Gastroesophageal sphincter (tissue), 3 donors: ENCODE measurements around the gene DMD.

ENCODE experiments used
- EP300 ChIP-seq: sonication (generic); formaldehyde crosslinking; IDR thresholded peaks from one replicate; pipeline ENCODE4 v1.6.1; 2017; ENCODE audit warnings: antibody characterized with exemption, mild to moderate bottlenecking
- POLR2A ChIP-seq, 2 donors: fragments of 450-650 bp; IDR thresholded peaks; one replicate each; pipeline ENCODE4 v1.6.1; 2017; ENCODE audit warnings: antibody characterized with exemption in 2 of 2, mild to moderate bottlenecking in 2 of 2, moderate library complexity in 1 of 2
- POLR2AphosphoS5 ChIP-seq: sonication (generic); formaldehyde crosslinking; IDR thresholded peaks from one replicate; pipeline ENCODE4 v1.6.1; 2017; ENCODE audit warnings: antibody characterized with exemption
- TF ChIP-seq, protein P1 (sequence below), 4 experiments: fragments of 200-600 bp in 2 of 4; fragments of 450-650 bp in 2 of 4; sonication (generic) in 1 of 4; IDR thresholded peaks; one replicate each; pipeline ENCODE4 v1.5.1; 2017 to 2019; ENCODE audit warnings: antibody characterized with exemption in 4 of 4, mild to moderate bottlenecking in 2 of 4, moderate library complexity in 2 of 4

DNA sequence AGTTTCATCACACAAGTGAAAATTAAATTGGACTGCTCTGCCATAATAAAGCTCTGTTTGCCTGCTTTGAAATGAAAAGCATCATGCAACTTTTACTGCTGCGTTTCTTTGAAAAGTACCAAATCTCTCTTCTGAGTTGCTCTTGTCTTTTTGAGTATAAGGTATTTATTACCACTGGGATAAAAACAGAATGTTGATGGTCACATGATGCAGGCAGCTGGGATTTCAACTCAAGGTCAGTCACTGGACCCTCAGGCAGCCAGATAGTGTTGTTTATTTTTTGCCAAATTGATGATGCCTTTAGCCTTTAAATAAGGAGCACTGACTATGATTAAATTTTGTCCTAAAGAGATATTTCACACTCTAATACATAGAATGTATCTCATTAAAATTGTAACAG, 32.7 kb downstream of the DMD start:
- TF ChIP-seq, protein P1, sequence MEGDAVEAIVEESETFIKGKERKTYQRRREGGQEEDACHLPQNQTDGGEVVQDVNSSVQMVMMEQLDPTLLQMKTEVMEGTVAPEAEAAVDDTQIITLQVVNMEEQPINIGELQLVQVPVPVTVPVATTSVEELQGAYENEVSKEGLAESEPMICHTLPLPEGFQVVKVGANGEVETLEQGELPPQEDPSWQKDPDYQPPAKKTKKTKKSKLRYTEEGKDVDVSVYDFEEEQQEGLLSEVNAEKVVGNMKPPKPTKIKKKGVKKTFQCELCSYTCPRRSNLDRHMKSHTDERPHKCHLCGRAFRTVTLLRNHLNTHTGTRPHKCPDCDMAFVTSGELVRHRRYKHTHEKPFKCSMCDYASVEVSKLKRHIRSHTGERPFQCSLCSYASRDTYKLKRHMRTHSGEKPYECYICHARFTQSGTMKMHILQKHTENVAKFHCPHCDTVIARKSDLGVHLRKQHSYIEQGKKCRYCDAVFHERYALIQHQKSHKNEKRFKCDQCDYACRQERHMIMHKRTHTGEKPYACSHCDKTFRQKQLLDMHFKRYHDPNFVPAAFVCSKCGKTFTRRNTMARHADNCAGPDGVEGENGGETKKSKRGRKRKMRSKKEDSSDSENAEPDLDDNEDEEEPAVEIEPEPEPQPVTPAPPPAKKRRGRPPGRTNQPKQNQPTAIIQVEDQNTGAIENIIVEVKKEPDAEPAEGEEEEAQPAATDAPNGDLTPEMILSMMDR (IDR thresholded peaks at IDR 0.05), result no peak
- no peak for TF ChIP-seq POLR2A (IDR thresholded peaks at IDR 0.05)
- no peak for TF ChIP-seq EP300
- TF ChIP-seq POLR2AphosphoS5, result no peak
